OCI-LY7 (cell line): ENCODE results near the gene ZNF232.

Experiments used
- CTCF ChIP-seq: fragments of 200-600 bp; sonication (generic); conservative IDR thresholded peaks from 2 replicates; pipeline ENCODE4 v1.5.1; 2014; ENCODE audit warnings: mild to moderate bottlenecking, antibody characterized with exemption, low read length, moderate library complexity, mixed read lengths
- EZH2phosphoT487 ChIP-seq: fragments of 200-600 bp; sonication (generic); IDR thresholded peaks from 2 replicates; pipeline ENCODE4 v1.6.1; 2018; ENCODE audit warnings: low read depth, borderline replicate concordance, mild to moderate bottlenecking, mixed run types, antibody characterized with exemption, low read length, moderate library complexity, mixed read lengths

GRCh38 chr17:5065227-5065744, 46.4 kb downstream of the ZNF232 start:
- TF ChIP-seq CTCF (no peak), EZH2phosphoT487 (no peak)
